Left ventricle myocardium inferior (tissue), 1 donor: ENCODE data around the gene STK38L. TPM values are rescaled to one million over a fixed set of nuclear protein-coding genes. Genes with fewer than 3 reads are reported as not detected.

ENCODE experiments used
- DNase-seq: peaks from one replicate; pipeline ENCODE4 v3.0.0-alpha.2; 2020
- H3K27ac ChIP-seq: fragments of 200-600 bp; replicated peaks from 2 replicates; pipeline ENCODE4 v1.8.0; 2021
- H3K27me3 ChIP-seq: fragments of 200-600 bp; 2 replicates; pipeline ENCODE4 v1.8.0; 2021; ENCODE audit warnings: low read depth
- H3K36me3 ChIP-seq: fragments of 200-600 bp; 2 replicates; pipeline ENCODE4 v1.8.0; 2021
- H3K4me1 ChIP-seq: fragments of 200-600 bp; 2 replicates; pipeline ENCODE4 v1.8.0; 2021
- H3K4me3 ChIP-seq: fragments of 200-600 bp; 2 replicates; pipeline ENCODE4 v1.8.0; 2021; ENCODE audit warnings: mild to moderate bottlenecking, moderate library complexity
- H3K9me3 ChIP-seq: fragments of 200-600 bp; replicated peaks from 2 replicates; pipeline ENCODE4 v1.8.0; 2021
- CTCF ChIP-seq: fragments of 200-600 bp; IDR thresholded peaks from 2 replicates; pipeline ENCODE4 v1.8.0; 2021; ENCODE audit warnings: antibody characterized with exemption, mild to moderate bottlenecking, borderline replicate concordance
- intact Hi-C: fragments of 100-400 bp; cut with micrococcal nuclease; formaldehyde crosslinking; loops from one replicate; pipeline ENCODE4 v1.11.0; 2022
- total RNA-seq: library from RNA; stranded (reverse); fragmentation: NEBNext Ultra II Directional; extraction: Animal tissue kit (Norgen Biotek cat#: 25700); gene quantifications from one replicate; pipeline ENCODE4 v1.2.1, GENCODE V29; 2021
- donor health status: DM: no; HTN: yes; CAD: no; lungs with severe emphysema.

STK38L gene
- total RNA-seq, 1 donor from 2014 or later: 75.4 TPM

DNA sequence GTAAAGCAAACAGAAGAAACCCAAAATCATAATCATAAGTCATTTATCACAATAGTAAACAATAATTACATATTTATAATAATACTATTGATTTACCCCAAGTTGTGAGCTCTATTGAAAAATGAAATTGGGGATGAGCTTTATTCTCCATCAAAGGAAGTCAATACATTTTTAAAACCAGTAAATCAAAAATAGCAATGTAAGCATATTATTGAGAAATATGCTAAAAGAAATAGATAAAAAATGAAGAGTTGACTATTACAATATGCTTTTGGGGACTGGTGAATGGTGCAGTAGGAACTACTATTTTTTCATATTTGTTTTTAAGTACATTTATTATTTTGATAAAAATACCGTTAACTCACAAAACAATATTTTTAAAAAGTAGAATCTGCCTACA is 31.2 kb upstream of the STK38L start:
- peaks cover 15% of the 10 kb centered on the region for H3K9me3 ChIP-seq
- no peak overlapping the region for H3K27ac ChIP-seq
- no peak for DNase-seq
- no peak overlapping the region for H3K4me3 ChIP-seq
- no peak for TF ChIP-seq CTCF
- intact Hi-C loops: no loop called here
- no peaks in the 10 kb centered on the region for H3K27me3 ChIP-seq
- no peaks in the 10 kb centered on the region for H3K4me1 ChIP-seq
- H3K36me3 ChIP-seq: no peaks in the 10 kb centered on the region

DNA sequence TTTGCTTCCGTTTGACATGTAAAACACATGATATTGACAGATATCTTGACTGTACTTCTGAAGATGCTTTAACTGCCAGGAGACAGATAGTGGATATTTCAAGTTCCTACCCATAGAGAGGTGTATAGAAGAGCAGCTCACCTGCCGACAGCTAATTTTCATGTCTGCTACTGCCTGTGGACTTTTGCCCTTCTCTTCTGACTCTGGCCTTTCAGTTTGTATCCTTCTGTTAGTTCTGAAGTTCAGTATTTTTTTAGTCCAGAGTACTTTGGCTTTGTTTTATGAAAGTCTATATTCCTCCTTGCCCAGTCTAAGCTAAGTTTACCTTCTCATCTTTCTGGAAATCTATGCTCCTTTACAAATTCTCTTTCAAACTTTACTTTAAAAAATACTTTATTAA is 30.8 kb upstream of the STK38L start:
- no peak for DNase-seq
- no peak for TF ChIP-seq CTCF
- intact Hi-C loops: no loop called here
- Histone ChIP-seq H3K4me1 (no peaks in the 10 kb centered on the region), H3K27me3 (no peaks in the 10 kb centered on the region), H3K27ac (no peak overlapping the region), H3K4me3 (no peak overlapping the region), H3K36me3 (no peaks in the 10 kb centered on the region), H3K9me3 (peaks cover 15% of the 10 kb centered on the region)

GRCh38 chr12:27213830-27214787 is 30.0 kb upstream of the STK38L start:
- intact Hi-C loops: no loop called here
- Histone ChIP-seq H3K27ac (no peak overlapping the region), H3K27me3 (no peaks in the 10 kb centered on the region), H3K36me3 (no peaks in the 10 kb centered on the region), H3K4me1 (no peaks in the 10 kb centered on the region), H3K4me3 (no peak overlapping the region), H3K9me3 (peaks cover 13% of the 10 kb centered on the region)
- DNase-seq: no peak
- TF ChIP-seq CTCF: no peak

- TF ChIP-seq CTCF: no peak
- Histone ChIP-seq H3K4me1 (no peaks in the 10 kb centered on the region), H3K27me3 (no peaks in the 10 kb centered on the region), H3K9me3 (no peaks in the 10 kb centered on the region), H3K4me3 (no peak overlapping the region), H3K36me3 (no peaks in the 10 kb centered on the region), H3K27ac (no peak overlapping the region)
- intact Hi-C loops: no loop called here
- DNase-seq: no peak
These were observed 26.5 kb upstream of the STK38L start for GRCh38 chr12:27217590-27217989.

DNA sequence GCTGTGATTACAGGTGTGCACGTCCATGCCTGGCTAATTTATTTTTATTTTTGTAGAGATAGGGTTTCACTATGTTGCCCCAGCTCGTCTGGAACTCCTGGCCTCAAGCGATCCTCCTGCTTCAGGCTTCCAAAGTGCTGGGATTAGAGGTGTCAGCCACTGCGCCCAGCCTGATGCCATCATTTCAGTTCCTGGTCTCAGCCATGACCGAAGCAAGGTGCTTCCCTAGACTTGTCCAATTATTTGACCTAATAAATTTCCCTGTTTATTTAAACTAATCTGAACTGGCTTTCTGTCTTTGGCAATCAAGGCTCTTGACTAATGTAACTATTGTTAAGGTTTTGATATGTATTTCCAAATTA is 24.4 kb upstream of the STK38L start:
- intact Hi-C loops: no loop called here
- H3K9me3 ChIP-seq: no peaks in the 10 kb centered on the region
- TF ChIP-seq CTCF: no peak
- no peaks in the 10 kb centered on the region for H3K36me3 ChIP-seq
- no peak overlapping the region for H3K4me3 ChIP-seq
- DNase-seq: no peak
- no peaks in the 10 kb centered on the region for H3K4me1 ChIP-seq
- H3K27ac ChIP-seq: no peak overlapping the region
- H3K27me3 ChIP-seq: no peaks in the 10 kb centered on the region
